Stimulated activated CD8-positive, alpha-beta memory T cell treated with anti-CD3 and anti-CD28 coated beads, Interleukin-2, amount 100 ng/mL, for 48 hours (primary cell): ENCODE data around the gene OCRL.

ENCODE experiments used
- DNase-seq, 2 donors: peaks; one replicate each; pipeline ENCODE4 v3.0.0-alpha.2; 2020; ENCODE audit warnings: low read depth in 2 of 2

OCRL gene

GRCh38 chrX:129634541-129634940, 94.5 kb downstream of the OCRL start:
- no peak for DNase-seq

- no peak for DNase-seq
Measured at GRCh38 chrX:129636175-129636681, 96.2 kb downstream of the OCRL start.

- peak; percentile 49 to 58 for DNase-seq
Measured at GRCh38 chrX:129637217-129638109, 97.4 kb downstream of the OCRL start.

- DNase-seq = no peak
Measured at GRCh38 chrX:129638917-129639316, 98.9 kb downstream of the OCRL start.

- DNase-seq = no peak
Measured at GRCh38 chrX:129640737-129641136, 100.7 kb downstream of the OCRL start.

- DNase-seq = no peak
Measured at GRCh38 chrX:129641469-129641868, 101.4 kb downstream of the OCRL start.

- DNase-seq = no peak
Measured at GRCh38 chrX:129641941-129642340, 101.9 kb downstream of the OCRL start.
